Hematopoietic multipotent progenitor cell treated with erythropoietin and hydrocortisone succinate and interleukin-3 and kit ligand, for 8 days (in vitro differentiated cells): ENCODE data around the gene ATP10A.
A peak's percentile ranks its signal among the peaks of the same experiment; 100 is the strongest.
"Not testable (repeated sequence)": the region's sequence is repeated elsewhere in the genome, so short reads cannot be mapped to it uniquely, and the experiment has no call there.

ENCODE experiments used
- DNase-seq: peaks from one replicate; pipeline ENCODE4 v3.0.0-alpha.2; 2015

ATP10A gene

DNA sequence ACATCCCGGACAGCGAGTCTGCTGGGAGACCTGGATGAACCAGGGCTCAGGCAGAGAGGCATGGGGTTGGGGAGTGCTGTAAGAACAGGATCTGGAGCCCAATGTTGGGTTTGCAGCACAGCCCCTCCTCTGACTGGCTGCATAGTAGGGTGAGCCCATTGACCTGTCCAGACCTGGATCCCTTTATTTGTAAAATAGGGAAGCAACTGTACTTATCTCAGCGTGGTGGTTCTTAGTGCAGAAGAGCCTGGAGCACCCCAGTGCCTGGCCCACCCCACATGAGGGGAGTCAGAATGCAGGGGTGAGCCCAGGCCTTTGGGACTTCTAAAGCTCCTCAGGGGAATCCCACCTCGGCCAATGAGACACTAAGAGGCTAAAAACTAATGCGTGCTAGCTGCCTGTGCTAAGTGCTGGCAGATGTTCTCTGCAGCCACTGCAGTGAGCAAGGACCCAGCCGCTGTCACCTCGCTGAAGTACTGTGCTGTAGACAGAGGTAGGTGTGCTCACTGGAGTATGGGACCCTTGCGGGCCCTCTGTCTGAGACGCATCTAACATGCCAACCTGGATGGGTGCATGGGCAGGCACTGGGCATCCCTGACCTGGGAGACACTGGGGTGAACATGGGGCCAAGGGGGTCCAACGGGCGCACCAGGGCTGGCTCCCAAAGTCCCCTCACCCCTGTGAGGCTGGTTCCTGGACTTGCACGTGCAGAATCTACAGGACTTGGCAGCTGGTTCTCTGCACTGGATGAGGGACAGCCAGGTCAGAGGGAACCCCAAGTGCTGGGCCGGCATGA lies 95.6 kb downstream of the ATP10A start:
- no peak for DNase-seq

DNA sequence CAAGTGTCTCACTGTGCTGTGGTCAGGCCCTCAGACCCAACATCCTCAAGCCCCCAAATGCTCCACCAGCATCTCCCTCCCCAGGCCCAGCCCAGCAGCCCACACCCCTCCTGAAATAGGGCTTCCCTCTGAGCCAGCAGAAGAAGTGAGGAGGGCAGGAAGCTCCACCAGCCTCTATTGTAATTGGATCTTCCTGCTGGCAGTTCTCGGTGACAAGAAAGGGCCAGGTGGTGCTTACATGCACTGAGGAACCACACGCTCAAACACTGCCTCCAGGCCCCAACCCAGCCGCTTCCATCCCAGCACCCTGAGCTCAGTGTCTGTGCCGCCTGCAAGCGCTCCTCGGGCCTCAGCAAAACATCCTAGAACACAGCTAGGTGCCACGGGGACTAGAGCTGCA lies 96.7 kb downstream of the ATP10A start:
- no peak for DNase-seq

DNA sequence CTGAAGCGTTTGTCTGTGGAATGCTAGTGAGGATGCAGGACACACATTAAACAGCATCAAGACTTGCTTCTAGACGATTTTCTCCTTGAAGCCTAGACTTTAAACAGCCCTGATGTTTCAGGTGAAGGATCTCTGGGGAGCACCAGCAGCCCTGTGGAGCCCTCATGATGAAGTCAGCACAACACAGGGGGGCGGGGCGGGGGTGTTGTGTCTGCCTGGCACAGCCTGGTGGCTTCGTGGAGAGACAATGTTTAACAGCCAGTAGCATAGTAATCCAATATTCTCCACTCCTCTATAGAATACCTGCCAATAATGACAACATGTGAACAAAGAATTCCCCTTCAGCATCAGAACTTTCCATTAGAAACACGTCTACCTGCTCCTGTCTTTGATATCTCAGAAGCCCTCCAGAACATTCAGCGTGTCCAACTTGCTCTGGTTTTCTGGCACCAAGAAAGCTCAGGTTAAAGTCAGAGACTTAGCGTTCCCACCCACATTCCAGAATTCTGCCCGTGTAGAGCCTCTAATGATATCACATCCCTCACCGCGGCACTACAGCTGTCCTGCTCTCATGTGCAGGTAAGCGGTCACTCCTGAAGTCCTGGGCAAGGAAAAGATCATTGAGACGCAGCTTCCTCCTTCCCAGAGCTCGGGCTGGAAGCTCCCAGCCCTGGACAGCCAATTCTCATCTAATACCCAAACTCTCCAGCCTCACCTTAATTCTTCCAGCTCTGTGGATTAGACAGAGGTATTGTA lies 98.0 kb downstream of the ATP10A start:
- no peak for DNase-seq

DNA sequence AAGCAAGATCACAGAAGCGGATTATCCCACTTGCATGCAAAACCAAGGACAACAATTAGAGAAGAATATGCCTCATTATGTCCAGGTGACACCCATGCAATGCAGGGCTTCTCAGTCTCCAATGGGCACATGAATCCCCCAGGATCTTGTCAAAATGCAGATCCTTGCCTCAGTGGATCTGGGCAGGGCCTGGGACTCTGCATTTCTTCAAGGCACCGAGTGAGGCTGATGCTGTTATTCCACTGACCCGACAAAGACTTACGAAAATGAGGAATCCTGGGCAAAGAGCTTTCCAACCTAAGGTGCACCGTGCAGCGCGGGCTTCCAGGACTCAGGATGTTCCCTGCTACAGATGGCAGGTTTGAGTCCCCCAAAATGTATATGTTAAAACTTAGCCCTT lies 99.2 kb downstream of the ATP10A start:
- no peak for DNase-seq

DNA sequence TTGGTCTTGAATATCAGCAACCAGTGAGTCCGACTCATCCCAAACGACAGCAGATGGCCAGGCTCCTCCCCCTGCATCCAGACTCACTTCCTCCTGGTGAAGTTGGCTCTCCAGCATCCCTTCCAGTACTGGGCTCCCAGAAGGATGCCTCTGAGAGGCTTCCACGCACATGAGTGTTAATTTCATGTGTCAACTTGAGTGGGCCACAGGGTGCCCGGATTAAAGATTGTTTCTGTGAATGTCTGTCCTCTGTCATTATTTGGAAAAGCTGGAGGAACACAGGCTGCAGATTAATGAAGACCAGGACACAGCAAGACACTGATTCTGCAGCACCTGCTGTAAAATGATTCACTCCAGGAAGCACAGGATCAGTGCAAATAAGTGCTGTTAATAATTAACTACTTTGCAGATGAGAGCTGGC lies 99.8 kb downstream of the ATP10A start:
- no peak for DNase-seq

DNA sequence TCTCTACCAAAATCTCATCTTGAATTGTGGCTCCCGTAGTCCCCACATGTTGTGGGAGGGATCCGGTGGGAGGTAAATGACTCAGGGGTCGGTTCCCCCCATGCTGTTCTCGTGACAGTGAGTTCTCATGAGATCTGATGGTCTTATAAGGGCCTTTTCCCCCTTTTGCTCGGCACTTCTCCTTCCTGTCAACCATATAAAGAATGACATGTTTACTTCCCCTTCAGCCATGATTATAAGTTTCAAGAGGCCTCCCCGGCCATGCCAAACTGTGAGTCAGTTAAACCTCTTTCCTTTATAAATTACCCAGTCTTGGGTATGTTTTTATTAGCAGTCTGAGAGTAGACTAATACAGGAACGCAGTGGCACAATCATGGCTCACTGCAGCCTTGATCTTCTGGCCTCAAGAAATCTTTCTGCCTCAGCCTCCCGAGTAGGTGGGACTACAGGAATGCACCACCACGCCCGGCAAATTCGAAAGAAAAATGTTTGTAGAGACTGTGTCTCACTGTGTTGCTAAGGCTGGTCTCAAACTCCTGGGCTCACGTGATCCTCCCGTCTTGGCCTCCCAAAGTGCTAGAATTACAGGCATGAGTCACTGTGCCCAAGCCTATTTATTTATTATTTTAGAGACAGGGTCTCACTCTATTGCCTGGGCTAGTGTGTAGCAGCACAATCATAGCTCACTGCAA lies 101.0 kb downstream of the ATP10A start:
- DNase-seq = no peak

DNA sequence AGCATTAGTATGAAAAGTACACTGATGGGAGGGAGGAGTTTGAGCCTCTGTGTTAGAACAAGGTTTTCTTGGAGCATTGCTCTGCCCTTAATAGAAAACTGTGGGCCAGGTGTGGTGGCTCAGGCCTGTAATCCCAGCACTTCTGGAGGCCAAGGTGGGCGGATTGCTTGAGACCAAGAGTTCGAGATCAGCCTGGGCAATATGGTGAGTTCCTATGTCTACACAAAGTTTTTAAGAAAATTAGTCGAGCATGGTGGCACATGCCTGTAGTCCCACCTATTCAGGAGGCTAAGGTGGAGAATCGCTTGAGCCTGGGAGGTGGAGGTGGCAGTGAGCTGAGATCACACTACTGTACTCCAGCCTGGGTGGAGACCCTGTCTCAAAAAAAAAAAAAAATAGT lies 103.7 kb downstream of the ATP10A start:
- DNase-seq = no peak

DNA sequence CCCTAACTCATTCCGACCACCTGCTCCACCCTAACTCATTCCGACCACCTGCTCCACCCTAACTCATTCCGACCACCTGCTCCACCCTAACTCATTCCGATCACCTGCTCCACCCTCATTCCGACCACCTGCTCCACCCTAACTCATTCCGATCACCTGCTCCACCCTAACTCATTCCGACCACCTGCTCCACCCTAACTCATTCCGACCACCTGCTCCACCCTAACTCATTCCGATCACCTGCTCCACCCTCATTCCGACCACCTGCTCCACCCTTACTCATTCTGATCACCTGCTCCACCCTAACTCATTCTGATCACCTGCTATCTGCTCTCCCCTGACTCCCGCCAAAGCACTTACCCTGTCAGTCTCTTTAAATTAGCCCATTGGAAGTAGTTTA lies 104.5 kb downstream of the ATP10A start:
- DNase-seq = not testable (repeated sequence)

DNA sequence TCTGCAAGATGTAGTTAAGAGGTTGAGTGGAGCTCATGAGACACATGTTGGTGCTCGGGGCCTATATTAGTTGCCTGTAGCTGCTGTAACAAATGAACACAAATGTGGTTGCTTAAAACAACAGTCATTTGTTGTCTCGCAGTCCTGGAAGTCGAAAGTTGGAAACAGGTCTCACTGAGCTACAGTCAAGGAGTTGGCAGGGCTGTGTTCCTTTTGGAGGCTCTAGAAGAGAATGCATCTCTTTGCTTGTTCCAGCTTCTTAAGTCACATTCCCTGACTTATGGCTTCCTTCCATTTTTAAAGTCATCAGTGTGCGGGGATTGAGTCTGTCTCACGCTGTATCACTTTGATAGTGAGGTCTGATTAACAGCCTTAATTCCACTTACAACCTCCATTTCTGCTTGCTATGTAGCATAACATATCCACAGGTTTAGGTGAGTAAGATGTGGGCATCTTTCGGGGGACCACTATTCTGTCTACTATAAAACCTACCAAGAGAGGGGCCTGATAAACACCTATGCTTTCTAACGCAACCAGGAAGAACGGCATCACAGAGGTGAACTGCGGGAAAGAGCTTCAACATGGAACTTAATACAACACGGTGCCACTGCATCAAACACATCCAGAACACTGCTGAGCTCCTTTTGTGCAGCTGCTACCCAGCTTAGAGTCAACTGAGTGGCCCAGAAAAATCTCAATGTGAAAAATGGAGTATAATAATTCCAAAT lies 119.4 kb downstream of the ATP10A start:
- DNase-seq = no peak

DNA sequence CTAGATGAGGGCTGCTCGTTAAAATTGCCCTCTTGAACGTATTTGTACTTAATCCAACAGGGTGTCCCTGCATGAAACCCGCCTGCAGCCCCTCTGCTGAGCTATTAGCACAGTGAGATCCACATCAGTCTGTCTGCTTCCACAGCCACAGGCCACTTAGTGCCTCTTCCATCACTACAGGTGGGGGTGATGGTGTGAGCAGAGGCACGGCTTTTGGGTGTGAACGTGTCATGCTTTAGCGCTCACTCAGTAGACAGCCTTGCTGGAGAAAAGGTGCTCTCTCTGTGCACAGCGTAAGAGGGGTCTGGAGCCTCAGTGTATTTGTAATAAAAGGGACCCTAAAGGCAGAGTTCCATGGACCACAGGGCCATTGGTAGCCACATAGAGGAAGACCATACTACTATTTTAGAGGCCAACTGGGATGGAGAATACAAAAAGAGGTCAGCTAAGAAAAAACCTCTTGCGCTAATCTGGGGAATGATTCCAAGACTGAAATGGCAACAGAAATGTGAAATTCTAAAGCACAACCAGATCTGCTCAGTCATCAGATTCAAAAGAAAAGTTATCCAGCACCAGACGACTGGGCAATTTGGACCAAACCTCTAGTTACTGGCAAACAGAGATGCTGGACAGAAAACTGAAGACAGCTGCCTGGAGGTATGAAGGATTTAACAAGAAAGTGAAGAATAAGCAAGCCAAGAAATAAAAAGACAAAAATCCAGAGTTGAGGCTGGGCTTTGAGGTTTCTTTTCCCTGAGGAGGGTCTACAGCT lies 120.2 kb downstream of the ATP10A start:
- DNase-seq = no peak

DNA sequence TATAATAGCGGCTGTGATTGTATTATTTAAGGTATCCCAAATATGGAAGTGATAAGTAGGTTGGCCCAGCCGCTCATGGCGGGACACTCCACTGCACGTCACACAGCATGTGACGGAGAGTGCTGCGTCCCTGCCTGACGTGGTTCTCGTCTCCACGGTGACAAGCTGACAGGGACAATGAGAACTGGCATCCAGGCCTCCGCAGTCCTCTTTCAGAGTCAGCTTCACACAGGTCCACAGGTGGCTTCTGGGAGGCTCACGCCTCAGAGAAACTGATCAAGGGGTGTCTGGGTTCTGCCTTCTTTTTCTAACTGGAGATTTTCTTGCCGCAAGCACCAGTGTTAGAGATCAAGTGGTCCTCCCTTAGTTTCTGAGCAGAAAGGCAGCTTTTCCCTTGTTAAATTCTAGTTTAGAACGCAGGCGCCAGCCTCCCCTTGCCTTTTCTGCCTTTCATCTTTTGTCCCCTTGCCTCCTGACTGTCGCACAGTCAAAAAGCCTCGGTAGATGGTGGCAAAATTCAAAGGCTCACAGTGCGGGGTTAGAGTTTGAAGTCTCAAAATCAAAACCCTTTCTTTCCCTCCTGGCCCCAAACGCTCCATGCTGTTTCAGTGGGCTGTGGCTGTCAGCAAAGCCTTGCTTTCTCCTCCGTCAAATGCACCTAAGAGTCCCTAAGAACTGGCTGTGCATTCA lies 120.9 kb downstream of the ATP10A start:
- no peak for DNase-seq

DNA sequence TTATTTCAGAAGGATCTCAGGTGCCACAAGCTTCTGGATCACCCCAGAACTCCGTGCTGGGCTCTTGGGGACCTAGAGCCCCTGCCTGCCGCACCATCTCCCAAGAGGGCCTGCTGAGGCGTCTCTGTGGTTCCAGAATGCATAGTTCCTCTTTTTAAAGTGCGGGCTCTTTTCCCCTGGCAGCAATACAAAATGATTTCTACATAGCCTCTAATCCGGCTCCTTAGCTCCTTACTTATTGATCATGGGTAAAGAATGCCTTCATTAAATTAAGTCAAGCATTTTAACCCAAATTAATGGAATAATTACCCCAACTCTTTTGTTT lies 121.9 kb downstream of the ATP10A start:
- DNase-seq = no peak

DNA sequence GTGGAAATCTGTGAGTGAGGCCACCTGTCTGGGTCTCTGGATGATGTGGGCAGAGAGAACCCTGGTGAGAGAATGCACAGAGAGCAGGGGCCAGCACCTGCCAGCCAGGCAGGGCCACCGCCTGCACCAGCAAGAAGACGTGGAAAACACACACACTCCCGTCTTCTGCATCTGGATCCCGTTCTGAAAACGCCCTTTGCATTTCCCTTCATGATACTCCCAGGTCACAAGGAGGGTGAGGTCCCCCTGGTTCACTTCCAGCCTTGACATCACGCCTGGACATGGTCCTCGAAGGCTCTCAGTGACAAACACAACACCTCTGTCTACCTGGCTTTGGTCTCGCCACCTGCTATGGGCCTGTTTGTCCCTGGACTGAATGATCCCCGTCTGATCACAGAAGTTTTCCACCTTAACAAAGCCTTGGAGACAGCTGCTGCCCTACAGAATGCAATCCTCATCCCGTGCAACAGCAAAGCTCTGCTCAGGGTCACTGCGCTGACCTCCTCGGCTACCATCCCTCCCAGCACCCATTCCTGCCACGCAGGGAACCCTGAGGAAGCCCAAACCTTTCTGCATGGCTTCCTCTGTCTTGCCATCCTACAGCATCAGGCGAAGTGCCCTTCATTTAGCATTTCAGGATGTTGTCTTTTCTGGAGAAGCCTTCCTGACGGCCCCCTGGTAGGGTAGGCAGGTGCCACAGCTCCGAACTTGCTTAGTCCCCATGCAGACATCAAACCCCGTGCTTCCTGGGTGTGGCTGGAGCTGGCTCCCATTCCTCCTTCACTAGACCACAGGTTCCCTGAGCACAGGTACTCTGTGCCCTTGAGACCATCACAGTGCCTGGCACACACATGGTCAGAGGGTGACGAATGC lies 122.5 kb downstream of the ATP10A start:
- DNase-seq = no peak

DNA sequence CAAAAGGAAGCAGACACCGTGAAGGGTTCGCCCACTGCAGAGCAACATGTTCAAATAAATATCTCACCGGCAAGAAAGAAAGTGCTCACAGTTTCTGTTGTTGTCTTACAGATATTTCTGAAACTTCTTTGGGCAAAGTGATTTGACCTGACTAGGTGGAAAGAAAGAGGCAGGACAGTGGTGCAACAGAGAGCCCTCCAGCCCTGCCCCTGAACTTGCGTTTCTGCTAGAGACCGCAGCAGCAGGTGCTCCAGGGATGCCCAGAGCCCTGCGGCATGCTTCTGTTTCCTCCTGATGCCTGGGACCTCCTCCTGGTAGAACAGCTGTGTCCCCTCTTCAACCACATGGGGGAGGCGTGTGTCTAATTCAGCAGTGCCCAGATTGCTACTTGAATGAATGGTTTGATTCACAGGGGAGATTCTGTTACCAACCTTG lies 123.4 kb downstream of the ATP10A start:
- peak; percentile 10 for DNase-seq

DNA sequence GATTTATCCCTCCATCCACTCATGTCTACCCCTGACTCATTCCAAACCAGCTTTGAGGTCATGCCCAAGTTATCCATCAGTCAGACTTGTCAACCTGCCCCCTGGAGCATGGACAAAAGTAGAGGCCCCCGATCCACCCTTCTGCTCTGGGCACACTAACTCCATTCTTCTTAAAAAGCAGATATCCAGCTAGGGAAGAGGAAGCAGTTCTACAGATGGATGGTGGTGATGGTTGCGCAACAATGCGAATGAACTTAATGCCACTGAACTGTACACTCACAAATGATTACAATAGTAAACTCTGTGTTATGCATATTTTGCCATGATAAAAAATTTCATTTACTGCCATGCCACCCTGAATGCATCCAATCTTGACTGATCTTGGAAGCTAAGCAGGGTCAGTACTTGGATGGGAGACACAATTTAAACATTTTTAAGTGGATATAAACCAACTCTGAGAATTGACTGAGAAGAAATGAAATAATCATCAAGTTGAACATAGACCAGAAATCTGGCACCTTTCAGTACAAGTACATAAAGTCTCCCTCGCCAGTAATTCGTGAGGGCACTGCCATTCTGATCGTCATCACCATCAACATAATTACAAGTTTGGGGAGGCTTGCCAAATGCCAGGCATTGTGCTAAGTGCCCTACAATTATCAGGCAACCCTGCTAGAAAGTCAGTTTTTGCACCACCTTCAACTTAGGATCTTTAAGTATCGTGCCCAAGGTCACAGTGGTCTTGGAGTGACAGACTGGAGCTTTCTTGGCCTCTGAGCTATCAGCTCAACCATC lies 124.8 kb downstream of the ATP10A start:
- DNase-seq = no peak

DNA sequence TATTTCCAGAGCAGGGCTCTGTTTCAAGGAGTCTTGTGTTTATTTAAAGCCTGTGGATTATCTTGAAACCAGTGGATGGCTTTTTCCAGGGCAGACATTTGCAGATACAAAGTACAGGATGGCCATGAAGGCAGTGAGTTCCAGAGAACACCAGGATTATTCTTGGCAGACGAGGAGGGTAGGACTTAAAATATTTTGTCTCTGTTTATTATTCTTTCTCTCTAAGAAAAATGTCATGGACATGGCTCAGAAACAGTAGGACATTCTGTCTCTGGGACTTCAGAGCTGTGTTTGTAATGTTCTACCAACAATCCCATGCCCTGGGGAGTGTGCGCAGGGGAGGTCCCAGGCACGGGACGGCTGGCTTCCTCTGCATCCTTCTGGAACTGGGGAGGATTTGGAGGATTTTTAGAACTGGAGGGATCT lies 125.9 kb downstream of the ATP10A start:
- DNase-seq = no peak

DNA sequence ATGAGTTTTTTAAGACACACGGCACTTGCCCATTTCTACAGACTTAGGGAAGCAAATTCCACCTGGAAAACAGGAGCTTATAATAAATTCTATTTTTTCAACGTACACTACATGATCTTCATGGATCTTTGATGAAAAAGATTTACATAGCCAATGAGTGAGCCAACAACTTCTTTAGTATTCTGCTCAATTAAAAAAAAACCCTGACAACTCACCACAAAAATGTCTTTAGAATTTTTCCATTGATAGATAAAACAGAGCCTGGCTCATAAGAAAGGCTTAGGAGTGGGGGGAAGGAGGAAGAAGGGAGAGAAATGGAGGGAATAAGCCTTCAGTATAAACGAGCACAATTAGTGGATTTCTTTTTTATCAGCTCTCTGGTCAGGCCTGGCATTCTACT lies 126.7 kb downstream of the ATP10A start:
- no peak for DNase-seq

DNA sequence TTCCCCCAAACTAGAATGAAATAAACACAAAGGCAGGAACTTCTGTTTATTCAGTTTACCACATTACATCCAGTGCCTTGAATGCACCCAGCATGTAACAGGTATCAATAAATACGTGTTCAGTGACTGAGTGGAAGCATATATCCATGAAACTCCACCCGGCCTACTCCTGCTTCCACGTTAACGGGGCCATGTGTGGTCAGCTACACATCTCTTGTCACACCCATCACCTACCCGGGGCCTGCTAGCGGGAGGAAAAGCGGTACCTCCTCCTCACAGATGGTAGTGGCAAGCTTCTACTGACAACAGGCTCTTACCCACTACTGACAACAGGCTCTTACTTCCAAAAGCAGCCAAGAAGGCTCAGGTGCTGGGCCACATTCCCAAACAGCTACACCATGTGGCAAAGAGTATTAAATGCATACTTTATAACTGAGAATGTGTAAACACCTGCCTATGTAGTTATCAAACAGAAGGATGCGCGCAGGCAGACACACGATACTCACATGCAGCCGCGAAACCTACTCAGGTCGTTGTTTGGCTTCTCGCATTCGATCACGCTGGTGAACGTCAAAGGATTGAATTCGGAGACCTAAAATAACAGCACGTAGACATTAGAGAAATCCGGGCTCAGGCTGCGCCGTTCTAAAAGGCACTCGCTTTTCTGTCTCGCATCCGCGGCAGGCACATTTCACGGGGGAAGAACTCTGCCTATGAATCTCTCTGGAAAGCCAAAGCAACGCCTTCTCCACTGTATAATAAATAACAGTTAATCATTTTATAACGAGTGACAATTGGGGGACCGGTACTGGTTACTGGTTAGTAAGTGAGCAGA lies 127.4 kb downstream of the ATP10A start:
- no peak for DNase-seq
